HG03108 (cell line): ENCODE measurements around the gene MC1R.
"Not testable (repeated sequence)": the region's sequence is repeated elsewhere in the genome, so short reads cannot be mapped to it uniquely, and the experiment has no call there.

ENCODE experiments used
- ATAC-seq: cut with Tn5 transposase; IDR thresholded peaks from one replicate; pipeline ENCODE4 v1.9.1; 2021; ENCODE audit warnings: moderate library complexity; ENCODE audit not compliant: unreplicated experiment

MC1R gene

GRCh38 chr16:89934019-89934418 is 15.4 kb downstream of the MC1R start:
- ATAC-seq = not testable (repeated sequence)

GRCh38 chr16:89934611-89935553 is 16.2 kb downstream of the MC1R start:
- ATAC-seq = no peak

GRCh38 chr16:89935620-89936019 is 17.0 kb downstream of the MC1R start:
- not testable (repeated sequence) for ATAC-seq

GRCh38 chr16:89936034-89936433 is 17.4 kb downstream of the MC1R start:
- no peak for ATAC-seq

- ATAC-seq = no peak
These were observed 17.8 kb downstream of the MC1R start for GRCh38 chr16:89936508-89936907.

- ATAC-seq = no peak
These were observed 18.3 kb downstream of the MC1R start for GRCh38 chr16:89936981-89937380.

- no peak for ATAC-seq
These were observed 19.7 kb downstream of the MC1R start for GRCh38 chr16:89938175-89938885.

GRCh38 chr16:89944773-89945172 is 26.1 kb downstream of the MC1R start:
- ATAC-seq = no peak

- ATAC-seq = no peak
These were observed 27.0 kb downstream of the MC1R start for GRCh38 chr16:89945654-89946053.

- no peak for ATAC-seq
These were observed 27.9 kb downstream of the MC1R start for GRCh38 chr16:89946515-89946914.

- no peak for ATAC-seq
These were observed 30.6 kb downstream of the MC1R start for GRCh38 chr16:89949121-89949742.

GRCh38 chr16:89949756-89950155 is 31.1 kb downstream of the MC1R start:
- no peak for ATAC-seq

- ATAC-seq = no peak
These were observed 32.8 kb downstream of the MC1R start for GRCh38 chr16:89951509-89951908.

GRCh38 chr16:89952049-89952448 is 33.4 kb downstream of the MC1R start:
- no peak for ATAC-seq

GRCh38 chr16:89952551-89952950 is 33.9 kb downstream of the MC1R start:
- ATAC-seq = no peak

GRCh38 chr16:89953671-89954406 is 35.2 kb downstream of the MC1R start:
- peak; percentile 57 for ATAC-seq

- ATAC-seq = no peak
These were observed 35.8 kb downstream of the MC1R start for GRCh38 chr16:89954462-89954861.

- ATAC-seq = no peak
These were observed 36.5 kb downstream of the MC1R start for GRCh38 chr16:89955001-89955685.

GRCh38 chr16:89956505-89957215 is 38.0 kb downstream of the MC1R start:
- no peak for ATAC-seq
